Measurements from ENCODE around the gene MICU1. TPM values are rescaled to one million over a fixed set of nuclear protein-coding genes. Genes with fewer than 3 reads are reported as not detected.

The MICU1 gene
- total and polyA plus RNA-seq, 2 of the 13 experiments (the other 11 are each of a cell fraction or from before 2014, with no cell fraction given) = 32.5 to 56.1 TPM

DNA sequence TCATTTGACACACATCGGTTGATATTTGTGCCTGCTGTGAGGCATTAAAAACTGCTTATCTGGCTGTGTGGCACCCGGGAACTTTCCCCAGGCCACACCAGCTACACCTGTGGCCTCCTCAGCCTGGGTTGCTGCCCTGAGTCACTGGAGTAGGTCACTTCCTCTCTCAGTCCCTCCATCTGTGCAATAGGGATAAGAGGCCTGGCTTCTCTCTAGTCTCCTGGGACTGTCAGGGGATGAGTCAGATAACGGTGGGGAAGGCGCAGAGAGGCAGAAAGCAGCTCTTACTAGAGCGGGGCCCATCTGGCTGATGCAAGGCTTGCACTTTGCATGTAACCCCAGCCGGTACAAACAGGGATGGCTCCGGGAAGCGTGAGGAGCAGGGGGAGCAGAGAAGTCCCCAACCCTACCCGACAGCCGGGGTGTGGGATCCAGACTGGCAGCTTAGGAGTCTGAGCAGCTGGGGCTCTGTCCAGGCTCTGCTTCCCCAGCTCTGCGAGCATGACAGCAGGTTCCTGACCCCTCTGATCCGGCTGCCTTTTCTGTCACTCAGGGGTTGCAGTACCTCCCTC, 305.1 kb downstream of the MICU1 start (continued):
- TF ChIP-seq ZNF34 (CRISPR knock-in tag; IDR thresholded peaks at IDR 0.05; ENCODE audit: borderline replicate concordance) = no peak; the same call in 1 of the 2 replicates
- peak; percentile 76; the same call in 1 of the 2 replicates for TF ChIP-seq MEF2D (CRISPR knock-in tag; IDR thresholded peaks at IDR 0.05)
- no peak for TF ChIP-seq MAFG (CRISPR knock-in tag; IDR thresholded peaks at IDR 0.05)
- TF ChIP-seq, protein P1, sequence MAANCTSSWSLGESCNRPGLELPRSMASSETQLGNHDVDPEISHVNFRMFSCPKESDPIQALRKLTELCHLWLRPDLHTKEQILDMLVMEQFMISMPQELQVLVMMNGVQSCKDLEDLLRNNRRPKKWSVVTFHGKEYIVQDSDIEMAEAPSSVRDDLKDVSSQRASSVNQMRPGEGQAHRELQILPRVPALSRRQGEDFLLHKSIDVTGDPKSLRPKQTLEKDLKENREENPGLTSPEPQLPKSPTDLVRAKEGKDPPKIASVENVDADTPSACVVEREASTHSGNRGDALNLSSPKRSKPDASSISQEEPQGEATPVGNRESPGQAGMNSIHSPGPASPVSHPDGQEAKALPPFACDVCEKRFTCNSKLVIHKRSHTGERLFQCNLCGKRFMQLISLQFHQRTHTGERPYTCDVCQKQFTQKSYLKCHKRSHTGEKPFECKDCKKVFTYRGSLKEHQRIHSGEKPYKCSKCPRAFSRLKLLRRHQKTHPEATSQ (CRISPR knock-in tag; IDR thresholded peaks at IDR 0.05; ENCODE audit: borderline replicate concordance) = no peak
- TF ChIP-seq ZFP1 (CRISPR knock-in tag; IDR thresholded peaks at IDR 0.05) = 0 out of 2 replicates have a peak, but pooled peaks have one; percentile 36
- TF ChIP-seq KDM3A (CRISPR knock-in tag; IDR thresholded peaks at IDR 0.05; ENCODE audit: low read depth) = peak; percentile 43; the same call in 1 of the 2 replicates
- peak; percentile 51; the same call in 1 of the 2 replicates for TF ChIP-seq ZNF3 (CRISPR knock-in tag; IDR thresholded peaks at IDR 0.05)
- TF ChIP-seq KDM5A (IDR thresholded peaks at IDR 0.05; ENCODE audit: borderline replicate concordance, low read length) = no peak
- no peak for TF ChIP-seq IKZF4 (CRISPR knock-in tag; IDR thresholded peaks at IDR 0.05; ENCODE audit: borderline replicate concordance, low read depth, not compliant biosample characterization)
- no peak for TF ChIP-seq ZNF841 (CRISPR knock-in tag; IDR thresholded peaks at IDR 0.05; ENCODE audit: borderline replicate concordance)
- peak; percentile 66; the same call in 1 of the 2 replicates for TF ChIP-seq SALL1 (CRISPR knock-in tag; IDR thresholded peaks at IDR 0.05)
- TF ChIP-seq, protein P2, sequence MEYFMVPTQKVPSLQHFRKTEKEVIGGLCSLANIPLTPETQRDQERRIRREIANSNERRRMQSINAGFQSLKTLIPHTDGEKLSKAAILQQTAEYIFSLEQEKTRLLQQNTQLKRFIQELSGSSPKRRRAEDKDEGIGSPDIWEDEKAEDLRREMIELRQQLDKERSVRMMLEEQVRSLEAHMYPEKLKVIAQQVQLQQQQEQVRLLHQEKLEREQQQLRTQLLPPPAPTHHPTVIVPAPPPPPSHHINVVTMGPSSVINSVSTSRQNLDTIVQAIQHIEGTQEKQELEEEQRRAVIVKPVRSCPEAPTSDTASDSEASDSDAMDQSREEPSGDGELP (IDR thresholded peaks at IDR 0.05; ENCODE audit: borderline replicate concordance, low read depth) = no peak; the same call in 1 of the 2 replicates
- peak; percentile 51; the same call in 1 of the 2 replicates for TF ChIP-seq MIXL1 (CRISPR knock-in tag; IDR thresholded peaks at IDR 0.05)
- TF ChIP-seq NR2F1 (CRISPR knock-in tag; IDR thresholded peaks at IDR 0.05) = 0 out of 4 replicates have a peak, but pooled peaks of 1 of the 2 experiments have one; percentile 6
- TF ChIP-seq, protein P3, sequence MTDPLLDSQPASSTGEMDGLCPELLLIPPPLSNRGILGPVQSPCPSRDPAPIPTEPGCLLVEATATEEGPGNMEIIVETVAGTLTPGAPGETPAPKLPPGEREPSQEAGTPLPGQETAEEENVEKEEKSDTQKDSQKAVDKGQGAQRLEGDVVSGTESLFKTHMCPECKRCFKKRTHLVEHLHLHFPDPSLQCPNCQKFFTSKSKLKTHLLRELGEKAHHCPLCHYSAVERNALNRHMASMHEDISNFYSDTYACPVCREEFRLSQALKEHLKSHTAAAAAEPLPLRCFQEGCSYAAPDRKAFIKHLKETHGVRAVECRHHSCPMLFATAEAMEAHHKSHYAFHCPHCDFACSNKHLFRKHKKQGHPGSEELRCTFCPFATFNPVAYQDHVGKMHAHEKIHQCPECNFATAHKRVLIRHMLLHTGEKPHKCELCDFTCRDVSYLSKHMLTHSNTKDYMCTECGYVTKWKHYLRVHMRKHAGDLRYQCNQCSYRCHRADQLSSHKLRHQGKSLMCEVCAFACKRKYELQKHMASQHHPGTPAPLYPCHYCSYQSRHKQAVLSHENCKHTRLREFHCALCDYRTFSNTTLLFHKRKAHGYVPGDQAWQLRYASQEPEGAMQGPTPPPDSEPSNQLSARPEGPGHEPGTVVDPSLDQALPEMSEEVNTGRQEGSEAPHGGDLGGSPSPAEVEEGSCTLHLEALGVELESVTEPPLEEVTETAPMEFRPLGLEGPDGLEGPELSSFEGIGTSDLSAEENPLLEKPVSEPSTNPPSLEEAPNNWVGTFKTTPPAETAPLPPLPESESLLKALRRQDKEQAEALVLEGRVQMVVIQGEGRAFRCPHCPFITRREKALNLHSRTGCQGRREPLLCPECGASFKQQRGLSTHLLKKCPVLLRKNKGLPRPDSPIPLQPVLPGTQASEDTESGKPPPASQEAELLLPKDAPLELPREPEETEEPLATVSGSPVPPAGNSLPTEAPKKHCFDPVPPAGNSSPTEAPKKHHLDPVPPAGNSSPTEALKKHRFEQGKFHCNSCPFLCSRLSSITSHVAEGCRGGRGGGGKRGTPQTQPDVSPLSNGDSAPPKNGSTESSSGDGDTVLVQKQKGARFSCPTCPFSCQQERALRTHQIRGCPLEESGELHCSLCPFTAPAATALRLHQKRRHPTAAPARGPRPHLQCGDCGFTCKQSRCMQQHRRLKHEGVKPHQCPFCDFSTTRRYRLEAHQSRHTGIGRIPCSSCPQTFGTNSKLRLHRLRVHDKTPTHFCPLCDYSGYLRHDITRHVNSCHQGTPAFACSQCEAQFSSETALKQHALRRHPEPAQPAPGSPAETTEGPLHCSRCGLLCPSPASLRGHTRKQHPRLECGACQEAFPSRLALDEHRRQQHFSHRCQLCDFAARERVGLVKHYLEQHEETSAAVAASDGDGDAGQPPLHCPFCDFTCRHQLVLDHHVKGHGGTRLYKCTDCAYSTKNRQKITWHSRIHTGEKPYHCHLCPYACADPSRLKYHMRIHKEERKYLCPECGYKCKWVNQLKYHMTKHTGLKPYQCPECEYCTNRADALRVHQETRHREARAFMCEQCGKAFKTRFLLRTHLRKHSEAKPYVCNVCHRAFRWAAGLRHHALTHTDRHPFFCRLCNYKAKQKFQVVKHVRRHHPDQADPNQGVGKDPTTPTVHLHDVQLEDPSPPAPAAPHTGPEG (CRISPR knock-in tag; IDR thresholded peaks at IDR 0.05) = no peak

All from HepG2 (cell line).